ENCODE data around the gene CCNY.

- no peak for TF ChIP-seq IRF1 (CRISPR knock-in tag; IDR thresholded peaks at IDR 0.05)
- no peak for TF ChIP-seq FOXJ3 (CRISPR knock-in tag; IDR thresholded peaks at IDR 0.05; ENCODE audit: borderline replicate concordance)
- TF ChIP-seq USF2 (CRISPR knock-in tag; IDR thresholded peaks at IDR 0.05), result no peak
- TF ChIP-seq, protein P1, sequence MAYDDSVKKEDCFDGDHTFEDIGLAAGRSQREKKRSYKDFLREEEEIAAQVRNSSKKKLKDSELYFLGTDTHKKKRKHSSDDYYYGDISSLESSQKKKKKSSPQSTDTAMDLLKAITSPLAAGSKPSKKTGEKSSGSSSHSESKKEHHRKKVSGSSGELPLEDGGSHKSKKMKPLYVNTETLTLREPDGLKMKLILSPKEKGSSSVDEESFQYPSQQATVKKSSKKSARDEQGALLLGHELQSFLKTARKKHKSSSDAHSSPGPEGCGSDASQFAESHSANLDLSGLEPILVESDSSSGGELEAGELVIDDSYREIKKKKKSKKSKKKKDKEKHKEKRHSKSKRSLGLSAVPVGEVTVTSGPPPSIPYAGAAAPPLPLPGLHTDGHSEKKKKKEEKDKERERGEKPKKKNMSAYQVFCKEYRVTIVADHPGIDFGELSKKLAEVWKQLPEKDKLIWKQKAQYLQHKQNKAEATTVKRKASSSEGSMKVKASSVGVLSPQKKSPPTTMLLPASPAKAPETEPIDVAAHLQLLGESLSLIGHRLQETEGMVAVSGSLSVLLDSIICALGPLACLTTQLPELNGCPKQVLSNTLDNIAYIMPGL (CRISPR knock-in tag; IDR thresholded peaks at IDR 0.05), result no peak
- TF ChIP-seq, protein P2, sequence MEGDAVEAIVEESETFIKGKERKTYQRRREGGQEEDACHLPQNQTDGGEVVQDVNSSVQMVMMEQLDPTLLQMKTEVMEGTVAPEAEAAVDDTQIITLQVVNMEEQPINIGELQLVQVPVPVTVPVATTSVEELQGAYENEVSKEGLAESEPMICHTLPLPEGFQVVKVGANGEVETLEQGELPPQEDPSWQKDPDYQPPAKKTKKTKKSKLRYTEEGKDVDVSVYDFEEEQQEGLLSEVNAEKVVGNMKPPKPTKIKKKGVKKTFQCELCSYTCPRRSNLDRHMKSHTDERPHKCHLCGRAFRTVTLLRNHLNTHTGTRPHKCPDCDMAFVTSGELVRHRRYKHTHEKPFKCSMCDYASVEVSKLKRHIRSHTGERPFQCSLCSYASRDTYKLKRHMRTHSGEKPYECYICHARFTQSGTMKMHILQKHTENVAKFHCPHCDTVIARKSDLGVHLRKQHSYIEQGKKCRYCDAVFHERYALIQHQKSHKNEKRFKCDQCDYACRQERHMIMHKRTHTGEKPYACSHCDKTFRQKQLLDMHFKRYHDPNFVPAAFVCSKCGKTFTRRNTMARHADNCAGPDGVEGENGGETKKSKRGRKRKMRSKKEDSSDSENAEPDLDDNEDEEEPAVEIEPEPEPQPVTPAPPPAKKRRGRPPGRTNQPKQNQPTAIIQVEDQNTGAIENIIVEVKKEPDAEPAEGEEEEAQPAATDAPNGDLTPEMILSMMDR (IDR thresholded peaks at IDR 0.05), result no peak
- TF ChIP-seq JUN (CRISPR knock-in tag; IDR thresholded peaks at IDR 0.05), result no peak
- no peak for TF ChIP-seq ZNF263 (CRISPR knock-in tag; IDR thresholded peaks at IDR 0.05; ENCODE audit: low read depth)
- TF ChIP-seq AR (CRISPR knock-in tag; IDR thresholded peaks at IDR 0.05), result no peak
- no peak for TF ChIP-seq FOXK1 (CRISPR knock-in tag; IDR thresholded peaks at IDR 0.05)
- no peak for TF ChIP-seq CREB1 (CRISPR knock-in tag; IDR thresholded peaks at IDR 0.05)
- TF ChIP-seq TEAD4 (CRISPR knock-in tag; IDR thresholded peaks at IDR 0.05), result no peak
Observed at GRCh38 chr10:35343739-35344138, 7.4 kb downstream of the CCNY start.

Data from WTC11 (cell line).